Mesothelial cell of epicardium (in vitro differentiated cells): Measurements from ENCODE around the gene KLK5. TPM values are rescaled to one million over a fixed set of nuclear protein-coding genes. Genes with fewer than 3 reads are reported as not detected.

ENCODE experiments used
- DNase-seq, 2 experiments: peaks; one replicate each; pipeline ENCODE4 v3.0.0; 2021; ENCODE audit warnings: low spot score in 2 of 2; ENCODE audit not compliant: unreplicated experiment in 2 of 2
- H3K27ac Mint-ChIP-seq: 2 replicates; pipeline ENCODE4 v1.8.0; 2021; ENCODE audit warnings: mixed read lengths
- H3K27me3 Mint-ChIP-seq: 2 replicates; pipeline ENCODE4 v1.8.0; 2021; ENCODE audit warnings: low read depth, mixed read lengths
- H3K36me3 Mint-ChIP-seq: 2 replicates; pipeline ENCODE4 v1.8.0; 2021; ENCODE audit warnings: mixed read lengths
- H3K4me1 Mint-ChIP-seq: 2 replicates; pipeline ENCODE4 v1.8.0; 2021; ENCODE audit warnings: mixed read lengths
- H3K4me3 Mint-ChIP-seq: 2 replicates; pipeline ENCODE4 v1.8.0; 2021; ENCODE audit warnings: mild to moderate bottlenecking, moderate library complexity, mixed read lengths
- H3K9me3 Mint-ChIP-seq: 2 replicates; pipeline ENCODE4 v1.8.0; 2021; ENCODE audit warnings: mixed read lengths
- total RNA-seq: library from RNA; stranded (reverse); gene quantifications from 3 replicates; pipeline ENCODE4 v1.2.1, GENCODE V29; 2021
- TF ChIP-seq, protein P1 (sequence below): fragments of 200-600 bp; sonication (generic); IDR thresholded peaks from one replicate; pipeline ENCODE4 v1.5.0; 2021; ENCODE audit warnings: antibody characterized with exemption; ENCODE audit not compliant: unreplicated experiment

Gene KLK5
- total RNA-seq, 1 donor from 2014 or later: 9.5 TPM

DNA sequence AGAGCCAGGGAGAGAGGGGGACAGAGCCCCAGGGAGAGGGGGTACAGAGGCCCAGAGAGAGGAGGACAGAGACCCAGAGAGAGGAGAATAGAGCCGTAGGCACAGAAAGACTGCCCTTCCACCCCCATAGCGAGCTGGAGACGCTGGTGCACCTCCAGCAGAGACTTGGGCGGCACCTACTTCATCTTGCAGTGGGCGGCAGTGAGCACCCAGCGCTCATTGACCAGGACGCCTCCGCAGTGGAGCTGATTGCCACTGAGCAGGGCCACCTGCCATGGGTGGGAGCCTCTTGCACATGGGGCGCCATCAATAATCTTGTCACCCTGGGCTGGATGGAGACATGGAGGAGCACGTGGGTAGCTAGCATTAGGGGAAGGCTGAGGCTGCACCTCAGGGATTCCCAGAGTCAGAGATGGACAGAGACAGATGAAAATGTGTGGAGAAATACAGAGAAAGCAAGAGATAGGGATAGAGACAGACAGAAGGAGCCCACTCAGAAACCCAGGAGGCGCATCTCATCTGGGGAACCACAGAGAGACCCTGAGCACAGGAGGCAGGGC, 28.8 kb upstream of the KLK5 start:
- TF ChIP-seq, protein P1, sequence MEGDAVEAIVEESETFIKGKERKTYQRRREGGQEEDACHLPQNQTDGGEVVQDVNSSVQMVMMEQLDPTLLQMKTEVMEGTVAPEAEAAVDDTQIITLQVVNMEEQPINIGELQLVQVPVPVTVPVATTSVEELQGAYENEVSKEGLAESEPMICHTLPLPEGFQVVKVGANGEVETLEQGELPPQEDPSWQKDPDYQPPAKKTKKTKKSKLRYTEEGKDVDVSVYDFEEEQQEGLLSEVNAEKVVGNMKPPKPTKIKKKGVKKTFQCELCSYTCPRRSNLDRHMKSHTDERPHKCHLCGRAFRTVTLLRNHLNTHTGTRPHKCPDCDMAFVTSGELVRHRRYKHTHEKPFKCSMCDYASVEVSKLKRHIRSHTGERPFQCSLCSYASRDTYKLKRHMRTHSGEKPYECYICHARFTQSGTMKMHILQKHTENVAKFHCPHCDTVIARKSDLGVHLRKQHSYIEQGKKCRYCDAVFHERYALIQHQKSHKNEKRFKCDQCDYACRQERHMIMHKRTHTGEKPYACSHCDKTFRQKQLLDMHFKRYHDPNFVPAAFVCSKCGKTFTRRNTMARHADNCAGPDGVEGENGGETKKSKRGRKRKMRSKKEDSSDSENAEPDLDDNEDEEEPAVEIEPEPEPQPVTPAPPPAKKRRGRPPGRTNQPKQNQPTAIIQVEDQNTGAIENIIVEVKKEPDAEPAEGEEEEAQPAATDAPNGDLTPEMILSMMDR: no peak
- Mint-ChIP-seq H3K36me3 (no peaks in the 10 kb centered on the region), H3K9me3 (peaks cover 4% of the 10 kb centered on the region), H3K27ac (no peak overlapping the region), H3K4me3 (no peak overlapping the region), H3K27me3 (peaks cover 48% of the 10 kb centered on the region), H3K4me1 (peaks cover 11% of the 10 kb centered on the region)
- DNase-seq: no peak

- H3K27me3 Mint-ChIP-seq: peaks cover 38% of the 10 kb centered on the region
- TF ChIP-seq, protein P1: no peak
- H3K9me3 Mint-ChIP-seq: peaks cover 3% of the 10 kb centered on the region
- no peak overlapping the region for H3K27ac Mint-ChIP-seq
- H3K36me3 Mint-ChIP-seq: no peaks in the 10 kb centered on the region
- peaks cover 21% of the 10 kb centered on the region for H3K4me1 Mint-ChIP-seq
- no peak for DNase-seq
- no peak overlapping the region for H3K4me3 Mint-ChIP-seq
Measured at GRCh38 chr19:50980208-50980607, 27.4 kb upstream of the KLK5 start.

- H3K27me3 Mint-ChIP-seq: peaks cover 33% of the 10 kb centered on the region
- peak overlapping the region; percentile 34 for H3K27ac Mint-ChIP-seq
- H3K9me3 Mint-ChIP-seq: no peaks in the 10 kb centered on the region
- no peaks in the 10 kb centered on the region for H3K36me3 Mint-ChIP-seq
- peaks cover 21% of the 10 kb centered on the region for H3K4me1 Mint-ChIP-seq
- TF ChIP-seq, protein P1: no peak
- no peak overlapping the region for H3K4me3 Mint-ChIP-seq
- DNase-seq: no peak
Measured at GRCh38 chr19:50979758-50980157, 26.9 kb upstream of the KLK5 start.

DNA sequence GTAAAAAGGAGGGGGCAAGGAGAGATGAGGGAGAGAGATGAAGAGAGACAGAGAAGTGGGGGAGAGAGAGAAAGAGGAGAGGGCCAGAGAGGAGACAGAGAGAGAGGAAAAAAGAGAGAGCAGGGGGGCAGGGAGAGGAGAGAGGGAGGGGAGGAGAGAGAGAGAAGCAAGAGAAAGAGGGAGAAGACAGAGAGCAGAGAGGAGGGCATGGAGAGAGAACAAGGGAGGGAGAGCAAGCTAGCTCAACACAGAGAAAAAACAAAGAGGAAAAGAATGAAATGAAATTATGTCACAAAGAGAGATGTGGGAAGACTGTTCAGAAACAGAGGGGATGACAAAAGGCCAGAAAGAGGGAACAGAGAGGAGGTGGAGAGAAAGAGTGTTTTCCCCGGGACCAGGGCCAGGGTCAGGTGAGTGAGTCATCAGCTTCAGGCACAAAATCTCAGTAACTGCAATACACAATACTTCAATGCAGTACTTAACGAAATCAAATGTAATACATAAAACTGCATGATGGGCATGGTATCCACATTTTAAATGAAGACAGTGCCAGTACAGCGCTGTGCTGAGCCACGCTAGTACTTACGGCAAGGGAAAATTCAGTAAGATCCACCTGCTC, 26.0 kb upstream of the KLK5 start:
- no peak overlapping the region for H3K4me3 Mint-ChIP-seq
- H3K9me3 Mint-ChIP-seq: no peaks in the 10 kb centered on the region
- H3K4me1 Mint-ChIP-seq: peaks cover 26% of the 10 kb centered on the region
- peak overlapping the region; percentile 15 for H3K27ac Mint-ChIP-seq
- H3K36me3 Mint-ChIP-seq: no peaks in the 10 kb centered on the region
- TF ChIP-seq, protein P1: no peak
- H3K27me3 Mint-ChIP-seq: peaks cover 26% of the 10 kb centered on the region
- no peak for DNase-seq

DNA sequence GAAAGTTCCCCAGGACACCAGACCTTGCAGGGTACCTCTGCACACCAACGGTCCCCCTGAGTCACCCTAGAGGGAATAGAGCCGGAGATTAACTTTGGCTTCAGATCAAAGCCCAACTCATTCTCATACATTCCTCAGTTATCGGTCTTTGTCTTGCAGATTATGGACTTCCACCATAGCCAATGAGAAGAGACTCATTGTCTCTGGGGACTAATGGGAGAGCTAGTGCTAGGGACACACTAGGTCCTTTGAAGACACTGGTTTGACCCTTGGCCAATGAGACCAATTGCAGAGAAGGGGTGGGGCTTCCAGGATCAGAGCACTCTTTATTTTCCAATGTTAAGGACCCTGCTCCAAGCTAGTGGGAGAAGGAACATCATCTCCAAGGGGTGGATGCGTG, 24.8 kb upstream of the KLK5 start:
- Mint-ChIP-seq H3K4me1 (peaks cover 26% of the 10 kb centered on the region), H3K27ac (no peak overlapping the region), H3K9me3 (no peaks in the 10 kb centered on the region), H3K4me3 (no peak overlapping the region), H3K36me3 (no peaks in the 10 kb centered on the region), H3K27me3 (peaks cover 19% of the 10 kb centered on the region)
- TF ChIP-seq, protein P1: no peak
- DNase-seq: no peak

DNA sequence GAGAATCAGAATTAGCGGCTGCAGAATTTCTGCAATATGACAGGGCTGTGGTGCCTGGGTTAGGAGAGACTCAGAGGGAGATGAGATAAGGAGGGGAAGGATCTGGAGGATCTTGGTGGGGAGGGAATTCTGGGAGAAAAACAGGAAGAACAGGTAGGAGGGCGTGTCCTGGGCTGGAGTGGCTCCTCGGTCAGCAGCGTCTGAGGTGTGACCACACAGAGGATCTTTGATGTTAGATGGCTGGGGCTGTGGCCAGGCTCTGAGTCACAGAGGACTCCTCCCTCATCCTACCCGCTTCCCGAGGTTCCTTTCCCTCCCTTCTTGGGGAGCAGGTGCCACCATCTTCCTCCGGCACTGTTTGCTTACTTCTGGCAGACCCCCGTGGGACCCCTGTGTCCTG, 22.9 kb upstream of the KLK5 start:
- H3K27me3 Mint-ChIP-seq: peaks cover 7% of the 10 kb centered on the region
- no peak for DNase-seq
- H3K4me3 Mint-ChIP-seq: no peak overlapping the region
- no peaks in the 10 kb centered on the region for H3K36me3 Mint-ChIP-seq
- H3K4me1 Mint-ChIP-seq: peaks cover 23% of the 10 kb centered on the region
- H3K9me3 Mint-ChIP-seq: no peaks in the 10 kb centered on the region
- TF ChIP-seq, protein P1: no peak
- H3K27ac Mint-ChIP-seq: peak overlapping the region; percentile 55
